GM04503 (cell line): ENCODE data around the gene IFIT2.
"Not testable (repeated sequence)": the region's sequence is repeated elsewhere in the genome, so short reads cannot be mapped to it uniquely, and the experiment has no call there.

Experiments
- DNase-seq: peaks from one replicate; pipeline ENCODE4 v3.0.0-alpha.2; 2012; ENCODE audit warnings: low read depth

The IFIT2 gene

GRCh38 chr10:89342206-89342958 lies 40.5 kb downstream of the IFIT2 start:
- peak; percentile 61 for DNase-seq

- DNase-seq = no peak
Observed at GRCh38 chr10:89343089-89343767, 41.4 kb downstream of the IFIT2 start.

GRCh38 chr10:89344156-89344555 lies 42.3 kb downstream of the IFIT2 start:
- no peak for DNase-seq

GRCh38 chr10:89345367-89346000 lies 43.6 kb downstream of the IFIT2 start:
- no peak for DNase-seq

- DNase-seq = no peak
Observed at GRCh38 chr10:89346405-89347254, 44.8 kb downstream of the IFIT2 start.

GRCh38 chr10:89347701-89348457 lies 46.0 kb downstream of the IFIT2 start:
- no peak for DNase-seq

- DNase-seq = no peak
Observed at GRCh38 chr10:89348481-89348880, 46.6 kb downstream of the IFIT2 start.

GRCh38 chr10:89348975-89349374 lies 47.1 kb downstream of the IFIT2 start:
- no peak for DNase-seq

- DNase-seq = not testable (repeated sequence)
Observed at GRCh38 chr10:89350631-89351315, 48.9 kb downstream of the IFIT2 start.

- no peak for DNase-seq
Observed at GRCh38 chr10:89351412-89351779, 49.5 kb downstream of the IFIT2 start.

- DNase-seq = peak; percentile 99
Observed at GRCh38 chr10:89351780-89352597, 50.1 kb downstream of the IFIT2 start.

- DNase-seq = no peak
Observed at GRCh38 chr10:89352802-89353201, 51.0 kb downstream of the IFIT2 start.

- no peak for DNase-seq
Observed at GRCh38 chr10:89355394-89355931, 53.6 kb downstream of the IFIT2 start.

- DNase-seq = no peak
Observed at GRCh38 chr10:89357096-89357495, 55.2 kb downstream of the IFIT2 start.

- no peak for DNase-seq
Observed at GRCh38 chr10:89357975-89358374, 56.1 kb downstream of the IFIT2 start.
